HG03521 (cell line): ENCODE results near the gene SESN1.

Experiments
- ATAC-seq: cut with Tn5 transposase; IDR thresholded peaks from one replicate; pipeline ENCODE4 v1.9.1; 2021; ENCODE audit warnings: mild to moderate bottlenecking, moderate library complexity; ENCODE audit not compliant: unreplicated experiment

Gene SESN1

GRCh38 chr6:109062216-109062615 is 32.4 kb downstream of the SESN1 start:
- ATAC-seq = no peak

GRCh38 chr6:109060571-109060970 is 34.1 kb downstream of the SESN1 start:
- no peak for ATAC-seq

GRCh38 chr6:109059571-109060021 is 35.0 kb downstream of the SESN1 start:
- ATAC-seq = no peak

- ATAC-seq = no peak
Observed at GRCh38 chr6:109059153-109059552, 35.5 kb downstream of the SESN1 start.

- ATAC-seq = no peak
Observed at GRCh38 chr6:109058620-109059019, 36.0 kb downstream of the SESN1 start.

- ATAC-seq = no peak
Observed at GRCh38 chr6:109056661-109057060, 38.0 kb downstream of the SESN1 start.

GRCh38 chr6:109055771-109056235 is 38.8 kb downstream of the SESN1 start:
- no peak for ATAC-seq

- no peak for ATAC-seq
Observed at GRCh38 chr6:109053336-109053735, 41.3 kb downstream of the SESN1 start.

- no peak for ATAC-seq
Observed at GRCh38 chr6:109052852-109053251, 41.8 kb downstream of the SESN1 start.

- no peak for ATAC-seq
Observed at GRCh38 chr6:109052018-109052651, 42.5 kb downstream of the SESN1 start.

- no peak for ATAC-seq
Observed at GRCh38 chr6:109051301-109052017, 43.2 kb downstream of the SESN1 start.

- ATAC-seq = no peak
Observed at GRCh38 chr6:109050447-109051102, 44.1 kb downstream of the SESN1 start.

GRCh38 chr6:109050012-109050411 is 44.6 kb downstream of the SESN1 start:
- no peak for ATAC-seq

- no peak for ATAC-seq
Observed at GRCh38 chr6:109048670-109049415, 45.8 kb downstream of the SESN1 start.

- ATAC-seq = no peak
Observed at GRCh38 chr6:109048176-109048575, 46.5 kb downstream of the SESN1 start.

GRCh38 chr6:109045493-109045892 is 49.2 kb downstream of the SESN1 start:
- ATAC-seq = no peak

- no peak for ATAC-seq
Observed at GRCh38 chr6:109039795-109040194, 54.9 kb downstream of the SESN1 start.

- no peak for ATAC-seq
Observed at GRCh38 chr6:109038837-109039398, 55.7 kb downstream of the SESN1 start.

- ATAC-seq = no peak
Observed at GRCh38 chr6:109036574-109037294, 57.9 kb downstream of the SESN1 start.

- no peak for ATAC-seq
Observed at GRCh38 chr6:109034526-109034925, 60.1 kb downstream of the SESN1 start.
